GM18870 (cell line): ENCODE measurements around the gene COBL.
"Not testable (repeated sequence)": the region's sequence is repeated elsewhere in the genome, so short reads cannot be mapped to it uniquely, and the experiment has no call there.

Experiments
- ATAC-seq: cut with Tn5 transposase; IDR thresholded peaks from one replicate; pipeline ENCODE4 v1.9.1; 2021; ENCODE audit warnings: moderate library complexity; ENCODE audit not compliant: unreplicated experiment

Gene COBL

GRCh38 chr7:51013861-51014511 is 302.6 kb downstream of the COBL start:
- ATAC-seq = no peak

GRCh38 chr7:51013218-51013786 is 303.3 kb downstream of the COBL start:
- ATAC-seq = no peak

GRCh38 chr7:51012569-51013217 is 303.9 kb downstream of the COBL start:
- ATAC-seq = no peak

GRCh38 chr7:51011710-51012350 is 304.8 kb downstream of the COBL start:
- no peak for ATAC-seq

- ATAC-seq = no peak
These were observed 306.1 kb downstream of the COBL start for GRCh38 chr7:51010534-51010933.

- no peak for ATAC-seq
These were observed 306.7 kb downstream of the COBL start for GRCh38 chr7:51009716-51010496.

GRCh38 chr7:51007551-51008505 is 308.8 kb downstream of the COBL start:
- no peak for ATAC-seq

GRCh38 chr7:51006483-51007235 is 309.9 kb downstream of the COBL start:
- no peak for ATAC-seq

GRCh38 chr7:51005074-51005473 is 311.5 kb downstream of the COBL start:
- no peak for ATAC-seq

- no peak for ATAC-seq
These were observed 315.7 kb downstream of the COBL start for GRCh38 chr7:51000956-51001355.

GRCh38 chr7:50994753-50995319 is 321.8 kb downstream of the COBL start:
- no peak for ATAC-seq

GRCh38 chr7:50990214-50990613 is 326.4 kb downstream of the COBL start:
- not testable (repeated sequence) for ATAC-seq

GRCh38 chr7:50988988-50989387 is 327.6 kb downstream of the COBL start:
- no peak for ATAC-seq

- ATAC-seq = no peak
These were observed 328.1 kb downstream of the COBL start for GRCh38 chr7:50988465-50988864.

GRCh38 chr7:50985096-50985495 is 331.5 kb downstream of the COBL start:
- no peak for ATAC-seq

GRCh38 chr7:50983850-50984249 is 332.8 kb downstream of the COBL start:
- ATAC-seq = no peak

GRCh38 chr7:50982626-50983025 is 334.0 kb downstream of the COBL start:
- ATAC-seq = no peak

- ATAC-seq = no peak
These were observed 334.9 kb downstream of the COBL start for GRCh38 chr7:50981743-50982142.

GRCh38 chr7:50980411-50980810 is 336.2 kb downstream of the COBL start:
- ATAC-seq = no peak
